Activated T-cell treated with anti-CD3 and anti-CD28 coated beads, Interleukin-2, amount 50 U/mL, for 48 hours (primary cell): ENCODE results near the gene UBE2H.
"Not testable (repeated sequence)": the region's sequence is repeated elsewhere in the genome, so short reads cannot be mapped to it uniquely, and the experiment has no call there.

ENCODE experiments used
- DNase-seq, 2 experiments: peaks; one replicate each; pipeline ENCODE4 v3.0.0-alpha.2; 2020

The UBE2H gene

DNA sequence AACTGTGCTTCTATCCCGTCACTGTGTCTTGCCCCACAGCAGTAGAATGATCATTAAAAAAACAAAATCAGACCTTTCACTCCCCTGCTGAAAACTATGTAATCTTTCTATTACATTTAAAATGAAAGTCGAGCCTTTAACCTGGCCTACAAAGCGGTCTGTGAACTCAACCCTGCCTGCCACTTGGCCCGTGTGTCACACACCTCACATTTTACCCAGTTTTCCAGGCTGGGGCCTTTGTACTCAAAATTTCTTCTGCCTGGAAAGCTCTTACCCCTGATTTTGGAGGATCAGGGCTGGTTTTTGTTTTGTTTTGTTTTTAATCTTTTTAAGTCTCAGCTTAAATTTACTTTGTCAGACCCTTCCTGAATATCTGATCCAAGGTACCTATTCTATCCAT is 82.1 kb downstream of the UBE2H start:
- no peak for DNase-seq

GRCh38 chr7:129866251-129866650 is 86.5 kb downstream of the UBE2H start:
- no peak for DNase-seq

- no peak for DNase-seq
Measured at GRCh38 chr7:129865925-129866201, 86.9 kb downstream of the UBE2H start.

DNA sequence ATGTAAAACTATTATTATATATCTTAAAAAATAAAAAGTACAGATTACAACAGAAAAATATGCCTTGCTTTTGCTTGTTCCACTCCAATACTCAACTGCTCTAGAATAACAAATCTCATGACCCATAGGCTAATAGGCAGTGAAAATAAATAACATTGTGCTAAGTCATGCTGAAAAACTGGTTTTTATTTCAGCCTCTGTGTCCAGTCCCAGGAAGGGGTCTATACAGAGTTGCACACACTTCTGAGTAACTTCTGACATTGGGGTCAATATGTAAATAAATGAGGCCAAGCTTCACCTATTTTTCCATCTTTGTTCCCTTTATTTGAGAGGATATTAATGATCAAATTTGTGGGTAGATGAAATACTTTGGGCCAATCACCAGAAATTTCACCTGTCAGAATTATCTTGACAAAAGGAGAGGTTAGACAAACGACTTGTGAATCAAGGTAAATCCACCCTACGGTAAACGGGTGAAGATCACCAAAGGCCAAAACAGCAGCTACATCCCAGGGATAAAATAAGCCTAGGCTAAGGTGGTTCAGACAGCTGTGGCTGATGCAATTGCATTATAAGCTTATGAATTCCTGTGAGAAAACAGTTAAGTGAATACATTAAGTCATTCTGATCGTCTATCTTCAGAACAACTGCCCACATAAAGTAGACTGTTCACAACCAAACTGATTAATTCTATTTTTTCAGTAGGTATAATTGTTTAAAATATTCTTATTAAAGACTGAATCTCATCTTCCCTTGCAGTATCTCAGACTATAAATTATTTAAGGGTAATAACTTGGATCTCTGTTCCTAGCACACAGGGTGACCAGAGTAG is 87.5 kb downstream of the UBE2H start:
- DNase-seq: no peak

DNA sequence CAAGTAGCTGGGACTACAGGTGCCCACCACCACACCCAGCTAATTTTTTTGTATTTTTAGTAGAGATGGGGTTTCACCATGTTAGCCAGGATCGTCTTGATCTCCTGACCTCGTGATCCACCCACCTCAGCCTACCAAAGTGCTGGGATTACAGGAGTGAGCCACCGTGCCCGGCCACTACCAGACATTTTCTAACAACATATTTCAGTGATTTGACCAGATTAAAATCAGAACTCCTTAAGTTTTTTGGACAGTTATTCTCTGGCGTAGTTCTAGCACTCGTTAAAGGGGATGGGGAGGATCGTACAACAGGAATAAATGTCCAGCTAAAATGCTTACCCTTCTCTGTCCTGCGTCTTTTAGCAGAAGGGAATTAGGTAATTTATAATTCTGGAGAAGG is 88.1 kb downstream of the UBE2H start:
- DNase-seq: not testable (repeated sequence)

- no peak for DNase-seq
Measured at GRCh38 chr7:129864042-129864441, 88.7 kb downstream of the UBE2H start.

DNA sequence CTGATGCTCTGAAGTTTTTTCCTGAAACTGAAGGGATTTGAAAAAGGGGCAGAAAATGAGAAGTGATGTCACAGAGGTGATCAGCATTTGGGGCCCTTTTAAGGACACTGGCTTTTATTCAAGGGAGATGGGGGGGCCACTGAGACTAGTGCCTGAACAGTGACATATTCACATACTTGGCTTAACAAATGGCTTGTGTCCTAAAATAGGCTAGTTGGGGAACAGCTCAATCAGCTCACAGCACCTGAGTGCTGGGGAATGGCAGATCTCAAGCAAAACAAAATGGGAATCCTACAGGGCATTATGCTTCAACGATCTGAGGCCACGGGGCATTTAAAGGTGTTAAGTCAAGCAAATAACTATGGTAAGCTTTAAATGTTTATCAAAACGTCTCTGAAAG is 90.1 kb downstream of the UBE2H start:
- DNase-seq: no peak

GRCh38 chr7:129860784-129861183 is 92.0 kb downstream of the UBE2H start:
- DNase-seq: not testable (repeated sequence)

DNA sequence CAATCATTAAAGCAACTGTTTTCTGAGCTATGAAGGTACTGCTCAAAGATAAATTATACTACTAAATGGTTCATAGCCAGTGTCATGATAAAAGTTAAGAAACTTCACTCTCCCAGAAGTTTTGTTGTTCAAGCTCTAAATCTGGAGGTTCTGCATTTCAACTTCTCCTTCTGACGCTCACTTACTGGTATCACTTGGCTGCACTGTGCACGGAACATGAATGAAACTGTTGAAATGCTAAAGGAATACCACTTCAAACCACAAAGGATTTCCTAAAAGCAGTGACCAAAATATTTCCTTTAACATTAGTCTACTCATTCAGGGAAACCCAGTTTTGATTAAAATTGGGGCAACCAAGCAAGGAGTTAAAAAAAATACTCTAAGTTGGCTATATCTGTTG is 93.6 kb downstream of the UBE2H start:
- DNase-seq: no peak

DNA sequence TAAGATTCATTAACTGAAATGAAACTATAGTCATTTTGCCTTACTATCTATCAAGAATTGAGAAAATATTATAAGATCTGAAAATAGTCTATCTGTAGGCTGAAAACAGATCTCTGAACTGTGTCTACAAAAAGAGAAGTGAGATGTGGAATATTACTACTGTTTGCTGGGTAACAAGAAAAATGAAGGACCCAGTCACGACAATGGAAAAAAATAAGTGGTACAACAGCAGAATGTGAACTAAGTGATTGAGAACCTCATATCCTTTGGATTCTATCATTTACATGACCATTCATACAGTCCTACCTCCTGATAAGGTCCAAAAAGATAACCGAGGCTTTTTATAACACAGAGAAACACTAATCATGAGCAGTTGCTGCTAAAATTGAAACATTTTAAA is 94.3 kb downstream of the UBE2H start:
- DNase-seq: no peak

DNA sequence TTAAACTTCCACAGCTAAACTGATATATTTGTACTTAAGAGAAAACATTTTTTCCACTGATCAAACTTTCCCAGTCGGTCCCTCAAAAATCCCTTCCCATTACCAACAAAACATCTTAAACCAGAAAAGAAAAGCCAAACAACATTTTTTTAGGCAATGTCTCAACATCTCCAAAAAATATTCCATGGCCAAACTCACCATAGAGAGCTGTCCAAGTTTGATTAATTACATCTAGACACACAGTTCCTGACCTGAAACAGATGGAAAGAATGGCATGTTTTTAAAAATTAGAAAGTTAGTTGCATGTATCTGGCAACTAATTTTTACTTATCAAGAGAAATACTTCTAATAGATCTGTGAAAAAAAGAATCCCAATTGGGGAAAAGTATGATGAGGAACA is 95.4 kb downstream of the UBE2H start:
- no peak for DNase-seq

GRCh38 chr7:129855935-129856717 is 96.6 kb downstream of the UBE2H start:
- DNase-seq: no peak

DNA sequence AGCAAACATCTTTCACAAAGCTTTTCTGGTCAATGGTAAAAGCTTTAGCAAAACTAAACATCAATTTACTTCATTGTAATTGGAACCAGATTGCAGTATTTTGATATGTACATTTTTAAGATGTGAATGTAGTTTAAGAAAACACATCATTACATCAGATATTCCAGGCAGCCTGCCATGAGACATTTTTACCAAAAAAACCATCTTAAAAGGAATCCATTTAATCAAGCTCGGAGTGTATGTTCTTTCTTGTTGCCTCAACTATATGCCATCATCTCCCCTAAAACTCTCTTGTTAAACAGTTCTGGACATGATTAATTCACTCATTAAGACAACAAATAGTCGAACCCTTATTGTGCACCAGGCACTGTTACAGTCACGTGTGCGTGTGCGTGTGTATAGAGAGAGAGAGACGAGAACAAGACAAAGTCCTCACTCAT is 97.5 kb downstream of the UBE2H start:
- no peak for DNase-seq

- no peak for DNase-seq
Measured at GRCh38 chr7:129854401-129854800, 98.4 kb downstream of the UBE2H start.

- no peak for DNase-seq
Measured at GRCh38 chr7:129853661-129854268, 99.0 kb downstream of the UBE2H start.

DNA sequence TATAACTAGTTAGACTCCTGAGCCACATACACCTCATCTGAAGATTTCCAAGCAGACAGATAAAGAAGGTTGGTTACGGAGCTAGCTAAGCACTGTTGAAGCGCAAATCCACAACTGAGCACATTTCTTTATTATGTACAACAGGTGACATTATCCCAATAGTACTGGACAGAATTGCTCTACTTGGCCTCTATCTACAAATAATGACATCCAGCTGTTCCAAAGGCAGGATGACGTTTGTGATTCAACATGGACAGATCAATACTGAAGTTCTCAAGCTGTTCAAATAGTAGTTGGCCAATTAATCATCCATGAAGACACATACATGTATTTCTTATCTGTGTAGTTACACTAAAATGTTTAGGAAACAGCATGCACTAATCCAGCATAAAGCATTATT is 101.0 kb downstream of the UBE2H start:
- DNase-seq: no peak

- no peak for DNase-seq
Measured at GRCh38 chr7:129851174-129851573, 101.6 kb downstream of the UBE2H start.

DNA sequence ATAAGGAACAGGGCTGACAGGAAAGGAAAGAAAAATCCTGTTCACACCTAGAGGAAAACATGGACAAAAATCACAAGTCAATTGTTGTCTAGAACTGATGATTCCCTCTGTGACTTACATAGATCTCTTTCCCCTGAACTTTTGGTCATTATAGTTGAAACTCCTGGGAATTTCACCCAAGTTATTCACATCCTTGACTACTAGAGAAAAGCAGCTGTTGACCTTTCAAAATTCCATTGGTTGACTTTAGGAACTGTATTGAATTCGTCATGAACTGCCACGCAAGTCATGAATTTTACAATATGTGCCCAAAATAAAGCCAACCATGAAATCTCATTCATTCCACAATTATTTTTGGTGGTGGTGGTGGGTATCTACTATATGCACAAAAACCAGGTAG is 104.3 kb downstream of the UBE2H start:
- no peak for DNase-seq

DNA sequence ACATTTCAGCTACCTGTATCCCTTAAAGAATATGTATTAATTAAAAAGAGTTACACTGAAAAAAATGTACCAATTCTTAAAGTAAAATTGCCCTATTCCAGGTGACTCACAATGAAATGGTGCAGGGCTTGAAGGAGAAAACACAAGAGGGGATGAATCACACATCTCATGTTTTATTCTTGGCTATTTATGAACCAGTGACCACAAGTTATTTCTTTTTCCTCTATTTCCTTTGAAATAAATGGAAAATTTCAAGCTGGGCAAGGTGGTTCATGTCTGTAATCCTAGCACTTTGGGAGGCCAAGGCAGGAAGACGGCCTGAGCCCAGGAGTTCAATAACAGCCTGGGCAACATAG is 106.8 kb downstream of the UBE2H start:
- DNase-seq: no peak

GRCh38 chr7:129845178-129845971 is 107.4 kb downstream of the UBE2H start:
- no peak for DNase-seq

DNA sequence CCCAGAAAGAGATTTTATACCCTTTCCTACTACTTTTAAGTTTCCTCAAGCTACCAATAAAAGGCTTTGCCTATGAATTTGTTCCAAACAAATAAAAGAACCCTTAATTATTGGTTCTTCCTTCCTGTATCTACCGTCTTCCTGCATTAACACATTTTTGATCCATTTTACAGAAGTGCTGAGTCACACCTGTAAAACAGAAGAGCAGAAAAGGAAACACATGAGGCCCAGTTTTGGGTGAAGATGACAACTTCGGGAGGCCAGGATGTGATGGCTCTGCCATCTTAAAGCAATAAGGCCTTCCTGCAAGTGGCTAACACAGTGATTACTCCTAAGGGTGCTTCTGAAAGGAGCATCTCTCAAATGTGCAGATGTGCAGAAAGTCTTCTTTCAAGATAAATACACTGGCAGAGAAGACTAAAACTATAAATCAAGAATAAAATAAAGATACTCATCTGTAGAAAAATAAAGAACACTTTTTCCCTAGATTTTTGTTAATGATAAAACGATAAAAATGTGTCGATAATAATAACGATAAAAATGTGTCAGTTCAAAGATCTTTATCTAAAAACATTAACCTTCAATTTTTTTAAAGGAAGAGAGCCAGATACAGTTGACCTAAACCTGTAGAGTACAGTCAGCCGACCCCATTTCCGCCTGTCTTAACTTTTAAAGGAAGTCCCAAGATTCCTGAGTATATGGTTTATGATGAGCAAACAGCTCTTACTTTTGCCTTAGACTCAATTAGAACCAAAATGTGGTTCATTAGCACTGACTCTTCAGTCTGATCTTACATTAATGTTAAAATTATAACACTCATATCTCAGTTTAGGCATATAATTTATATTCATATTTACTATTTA is 108.6 kb downstream of the UBE2H start:
- no peak for DNase-seq

DNA sequence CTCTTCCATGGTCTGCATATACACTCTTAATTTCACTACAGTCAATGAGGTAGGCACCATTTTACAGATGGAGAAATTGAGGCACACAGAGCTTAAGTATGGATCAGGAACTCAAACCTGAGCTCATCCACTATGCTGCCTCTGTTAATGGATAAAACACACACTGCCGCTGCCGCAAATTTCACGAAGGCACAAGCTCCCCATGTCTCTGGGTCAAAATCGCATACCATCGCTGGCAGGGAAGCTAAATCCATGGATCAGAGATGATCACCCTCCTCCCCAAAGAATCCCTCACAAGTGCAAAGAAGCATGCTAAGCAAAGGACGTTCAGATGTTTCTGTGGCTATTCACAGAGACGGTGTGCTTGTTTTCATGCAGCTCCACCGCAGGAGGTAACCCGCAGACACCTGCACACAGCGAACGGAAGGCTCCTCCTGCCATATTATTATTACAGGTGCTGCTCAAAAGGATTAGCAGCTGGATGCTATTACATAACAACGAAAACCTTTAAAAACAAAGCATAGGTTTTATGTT is 109.3 kb downstream of the UBE2H start:
- no peak for DNase-seq
